Measurements from ENCODE around the gene TMEM263. TPM values are rescaled to one million over a fixed set of nuclear protein-coding genes. Genes with fewer than 3 reads are reported as not detected.
"Not testable (repeated sequence)": the region's sequence is repeated elsewhere in the genome, so short reads cannot be mapped to it uniquely, and the experiment has no call there.

Gene TMEM263
- total RNA-seq (2014; rRNA removed; shearing (Covaris generic)), result 48.1 and 53.0 TPM in 2 replicates

- peak; percentile 86 for DNase-seq (ENCODE audit: low spot score)
These were observed at the start of gene TMEM263 for GRCh38 chr12:106955377-106956047. TMEM263 (plus strand) TSS chr12:106955907; CDS start chr12:106967117, 11,210 bp downstream.

GRCh38 chr12:106906715-106907114, 49.0 kb upstream of the TMEM263 start:
- no peak for DNase-seq (ENCODE audit: low spot score)

GRCh38 chr12:106907411-106907810, 48.3 kb upstream of the TMEM263 start:
- no peak for DNase-seq (ENCODE audit: low spot score)

- no peak for DNase-seq (ENCODE audit: low spot score)
These were observed 47.9 kb upstream of the TMEM263 start for GRCh38 chr12:106907846-106908245.

- no peak for DNase-seq (ENCODE audit: low spot score)
These were observed 47.1 kb upstream of the TMEM263 start for GRCh38 chr12:106908561-106908960.

- no peak for DNase-seq (ENCODE audit: low spot score)
These were observed 45.5 kb upstream of the TMEM263 start for GRCh38 chr12:106910202-106910601.

- no peak for DNase-seq (ENCODE audit: low spot score)
These were observed 44.1 kb upstream of the TMEM263 start for GRCh38 chr12:106911581-106911980.

- DNase-seq (ENCODE audit: low spot score), result no peak
These were observed 42.3 kb upstream of the TMEM263 start for GRCh38 chr12:106913456-106913855.

GRCh38 chr12:106914796-106915634, 40.7 kb upstream of the TMEM263 start:
- no peak for DNase-seq (ENCODE audit: low spot score)

- DNase-seq (ENCODE audit: low spot score), result no peak
These were observed 40.1 kb upstream of the TMEM263 start for GRCh38 chr12:106915635-106916026.

- DNase-seq (ENCODE audit: low spot score), result no peak
These were observed 38.2 kb upstream of the TMEM263 start for GRCh38 chr12:106917503-106917902.

GRCh38 chr12:106918746-106919145, 37.0 kb upstream of the TMEM263 start:
- no peak for DNase-seq (ENCODE audit: low spot score)

GRCh38 chr12:106919910-106920544, 35.7 kb upstream of the TMEM263 start:
- DNase-seq (ENCODE audit: low spot score), result peak; percentile 37

GRCh38 chr12:106921976-106922375, 33.7 kb upstream of the TMEM263 start:
- not testable (repeated sequence) for DNase-seq (ENCODE audit: low spot score)

- not testable (repeated sequence) for DNase-seq (ENCODE audit: low spot score)
These were observed 32.1 kb upstream of the TMEM263 start for GRCh38 chr12:106923594-106923993.

- DNase-seq (ENCODE audit: low spot score), result no peak
These were observed 31.3 kb upstream of the TMEM263 start for GRCh38 chr12:106924268-106924861.

- no peak for DNase-seq (ENCODE audit: low spot score)
These were observed 29.1 kb upstream of the TMEM263 start for GRCh38 chr12:106926657-106927056.

- DNase-seq (ENCODE audit: low spot score), result no peak
These were observed 21.4 kb upstream of the TMEM263 start for GRCh38 chr12:106934277-106934676.

- DNase-seq (ENCODE audit: low spot score), result no peak
These were observed 14.1 kb upstream of the TMEM263 start for GRCh38 chr12:106941481-106942156.

- DNase-seq (ENCODE audit: low spot score), result no peak
These were observed 12.9 kb upstream of the TMEM263 start for GRCh38 chr12:106942775-106943174.

- DNase-seq (ENCODE audit: low spot score), result no peak
These were observed 10.4 kb upstream of the TMEM263 start for GRCh38 chr12:106945261-106945851.

All from A172 (cell line).